Coronary artery (tissue), 2 donors: ENCODE data around the gene KIF5C.

Experiments
- DNase-seq: peaks from one replicate; pipeline ENCODE4 v3.0.0-alpha.2; 2017; ENCODE audit warnings: low spot score
- H3K27ac ChIP-seq, 2 donors: fragments of 200-600 bp; sonication (generic); one replicate each; pipeline ENCODE4 v1.5.1; 2016 to 2019
- H3K4me3 ChIP-seq: fragments of 200-600 bp; sonication (generic); 2 replicates; pipeline ENCODE4 v1.5.1; 2016; ENCODE audit warnings: mild to moderate bottlenecking, moderate library complexity
- CTCF ChIP-seq: fragments of 200-600 bp; sonication (generic); IDR thresholded peaks from one replicate; pipeline ENCODE4 v1.5.1; 2019; ENCODE audit warnings: antibody characterized with exemption

KIF5C gene

GRCh38 chr2:148955798-148956197, 80.8 kb downstream of the KIF5C start:
- DNase-seq, result no peak
- no peak for TF ChIP-seq CTCF
- H3K4me3 ChIP-seq, result no peak overlapping the region
- H3K27ac ChIP-seq, result no peak overlapping the region

- Histone ChIP-seq H3K4me3 (no peak overlapping the region), H3K27ac (no peak overlapping the region)
- DNase-seq, result no peak
- no peak for TF ChIP-seq CTCF
Observed at GRCh38 chr2:148957023-148957422, 82.0 kb downstream of the KIF5C start.

GRCh38 chr2:148959745-148960144, 84.7 kb downstream of the KIF5C start:
- no peak for TF ChIP-seq CTCF
- no peak for DNase-seq
- H3K4me3 ChIP-seq, result no peak overlapping the region
- H3K27ac ChIP-seq, result no peak overlapping the region

GRCh38 chr2:148960483-148960882, 85.5 kb downstream of the KIF5C start:
- no peak overlapping the region for H3K4me3 ChIP-seq
- no peak for TF ChIP-seq CTCF
- no peak for DNase-seq
- no peak overlapping the region for H3K27ac ChIP-seq

GRCh38 chr2:148963461-148963860, 88.4 kb downstream of the KIF5C start:
- H3K27ac ChIP-seq, result no peak overlapping the region
- TF ChIP-seq CTCF, result no peak
- DNase-seq, result no peak
- no peak overlapping the region for H3K4me3 ChIP-seq

- Histone ChIP-seq H3K4me3 (no peak overlapping the region), H3K27ac (no peak overlapping the region)
- no peak for TF ChIP-seq CTCF
- DNase-seq, result no peak
Observed at GRCh38 chr2:148965623-148966437, 90.8 kb downstream of the KIF5C start.

GRCh38 chr2:148966438-148966758, 91.4 kb downstream of the KIF5C start:
- H3K27ac ChIP-seq, result no peak overlapping the region
- no peak for DNase-seq
- H3K4me3 ChIP-seq, result no peak overlapping the region
- TF ChIP-seq CTCF, result no peak
